GM18858 (cell line): ENCODE results near the gene DHRS9.
"Not testable (repeated sequence)": the region's sequence is repeated elsewhere in the genome, so short reads cannot be mapped to it uniquely, and the experiment has no call there.

ENCODE experiments used
- ATAC-seq: cut with Tn5 transposase; IDR thresholded peaks from one replicate; pipeline ENCODE4 v1.9.1; 2021; ENCODE audit not compliant: unreplicated experiment

DHRS9 gene

GRCh38 chr2:169131587-169132512 lies 62.5 kb downstream of the DHRS9 start:
- peak; percentile 76 for ATAC-seq

- ATAC-seq = not testable (repeated sequence)
Observed at GRCh38 chr2:169134272-169134671, 64.9 kb downstream of the DHRS9 start.

GRCh38 chr2:169136428-169136827 lies 67.1 kb downstream of the DHRS9 start:
- not testable (repeated sequence) for ATAC-seq

- ATAC-seq = no peak
Observed at GRCh38 chr2:169136885-169137534, 67.6 kb downstream of the DHRS9 start.

- ATAC-seq = no peak
Observed at GRCh38 chr2:169137924-169138323, 68.6 kb downstream of the DHRS9 start.

GRCh38 chr2:169139145-169139544 lies 69.8 kb downstream of the DHRS9 start:
- ATAC-seq = no peak

GRCh38 chr2:169139993-169140767 lies 70.8 kb downstream of the DHRS9 start:
- no peak for ATAC-seq

- no peak for ATAC-seq
Observed at GRCh38 chr2:169141713-169142352, 72.5 kb downstream of the DHRS9 start.

- ATAC-seq = no peak
Observed at GRCh38 chr2:169143998-169144397, 74.6 kb downstream of the DHRS9 start.
